Measurements from ENCODE around the gene UST.
A peak's percentile ranks its signal among the peaks of the same experiment; 100 is the strongest.

Gene UST, protein sequence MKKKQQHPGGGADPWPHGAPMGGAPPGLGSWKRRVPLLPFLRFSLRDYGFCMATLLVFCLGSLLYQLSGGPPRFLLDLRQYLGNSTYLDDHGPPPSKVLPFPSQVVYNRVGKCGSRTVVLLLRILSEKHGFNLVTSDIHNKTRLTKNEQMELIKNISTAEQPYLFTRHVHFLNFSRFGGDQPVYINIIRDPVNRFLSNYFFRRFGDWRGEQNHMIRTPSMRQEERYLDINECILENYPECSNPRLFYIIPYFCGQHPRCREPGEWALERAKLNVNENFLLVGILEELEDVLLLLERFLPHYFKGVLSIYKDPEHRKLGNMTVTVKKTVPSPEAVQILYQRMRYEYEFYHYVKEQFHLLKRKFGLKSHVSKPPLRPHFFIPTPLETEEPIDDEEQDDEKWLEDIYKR

GRCh38 chr6:148746363-148747144, at the start of gene UST:
TSS of gene UST (plus strand) at chr6:148747030. CDS start at chr6:148747431, 401 bp downstream.
- Mint-ChIP-seq H3K9me3 (no peaks in the 10 kb centered on the region), H3K36me3 (ENCODE audit: low read depth) (peaks cover 4% of the 10 kb centered on the region), H3K27me3 (ENCODE audit: low read depth, poor library complexity) (no peaks in the 10 kb centered on the region), H3K4me1 (peaks cover 55% of the 10 kb centered on the region), H3K27ac (peak within 1 kb of the TSS; percentile 94), H3K4me3 (peak within 1 kb of the TSS; percentile 95)
- TF ChIP-seq, protein P1, sequence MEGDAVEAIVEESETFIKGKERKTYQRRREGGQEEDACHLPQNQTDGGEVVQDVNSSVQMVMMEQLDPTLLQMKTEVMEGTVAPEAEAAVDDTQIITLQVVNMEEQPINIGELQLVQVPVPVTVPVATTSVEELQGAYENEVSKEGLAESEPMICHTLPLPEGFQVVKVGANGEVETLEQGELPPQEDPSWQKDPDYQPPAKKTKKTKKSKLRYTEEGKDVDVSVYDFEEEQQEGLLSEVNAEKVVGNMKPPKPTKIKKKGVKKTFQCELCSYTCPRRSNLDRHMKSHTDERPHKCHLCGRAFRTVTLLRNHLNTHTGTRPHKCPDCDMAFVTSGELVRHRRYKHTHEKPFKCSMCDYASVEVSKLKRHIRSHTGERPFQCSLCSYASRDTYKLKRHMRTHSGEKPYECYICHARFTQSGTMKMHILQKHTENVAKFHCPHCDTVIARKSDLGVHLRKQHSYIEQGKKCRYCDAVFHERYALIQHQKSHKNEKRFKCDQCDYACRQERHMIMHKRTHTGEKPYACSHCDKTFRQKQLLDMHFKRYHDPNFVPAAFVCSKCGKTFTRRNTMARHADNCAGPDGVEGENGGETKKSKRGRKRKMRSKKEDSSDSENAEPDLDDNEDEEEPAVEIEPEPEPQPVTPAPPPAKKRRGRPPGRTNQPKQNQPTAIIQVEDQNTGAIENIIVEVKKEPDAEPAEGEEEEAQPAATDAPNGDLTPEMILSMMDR (IDR thresholded peaks at IDR 0.05) = peak; percentile 17
- DNase-seq = peak; percentile 84

- Mint-ChIP-seq H3K27ac (no peak overlapping the region), H3K4me1 (peaks cover 21% of the 10 kb centered on the region), H3K4me3 (no peak overlapping the region), H3K36me3 (ENCODE audit: low read depth) (peaks cover 11% of the 10 kb centered on the region), H3K27me3 (ENCODE audit: low read depth, poor library complexity) (no peaks in the 10 kb centered on the region), H3K9me3 (peaks cover 35% of the 10 kb centered on the region)
- TF ChIP-seq, protein P1 (IDR thresholded peaks at IDR 0.05) = no peak
- no peak for DNase-seq
Measured at GRCh38 chr6:148697895-148698440, 48.9 kb upstream of the UST start.

- DNase-seq = no peak
- Mint-ChIP-seq H3K9me3 (peaks cover 37% of the 10 kb centered on the region), H3K27ac (no peak overlapping the region), H3K4me3 (no peak overlapping the region), H3K27me3 (ENCODE audit: low read depth, poor library complexity) (no peaks in the 10 kb centered on the region), H3K4me1 (peaks cover 18% of the 10 kb centered on the region), H3K36me3 (ENCODE audit: low read depth) (peaks cover 12% of the 10 kb centered on the region)
- TF ChIP-seq, protein P1 (IDR thresholded peaks at IDR 0.05) = no peak
Measured at GRCh38 chr6:148698671-148699180, 48.1 kb upstream of the UST start.

GRCh38 chr6:148700047-148700715, 46.6 kb upstream of the UST start:
- Mint-ChIP-seq H3K9me3 (peaks cover 33% of the 10 kb centered on the region), H3K4me3 (no peak overlapping the region), H3K36me3 (ENCODE audit: low read depth) (peaks cover 12% of the 10 kb centered on the region), H3K4me1 (peaks cover 13% of the 10 kb centered on the region), H3K27me3 (ENCODE audit: low read depth, poor library complexity) (no peaks in the 10 kb centered on the region), H3K27ac (no peak overlapping the region)
- TF ChIP-seq, protein P1 (IDR thresholded peaks at IDR 0.05) = no peak
- no peak for DNase-seq

- peak overlapping the region; percentile 41 for H3K27ac Mint-ChIP-seq
- TF ChIP-seq, protein P1 (IDR thresholded peaks at IDR 0.05) = no peak
- peaks cover 12% of the 10 kb centered on the region for H3K36me3 Mint-ChIP-seq (ENCODE audit: low read depth)
- H3K9me3 Mint-ChIP-seq = peaks cover 33% of the 10 kb centered on the region
- H3K27me3 Mint-ChIP-seq (ENCODE audit: low read depth, poor library complexity) = no peaks in the 10 kb centered on the region
- peak; percentile 14 for DNase-seq
- no peak overlapping the region for H3K4me3 Mint-ChIP-seq
- H3K4me1 Mint-ChIP-seq = peaks cover 15% of the 10 kb centered on the region
Measured at GRCh38 chr6:148700741-148701311, 46.0 kb upstream of the UST start.

All from nephron progenitor cell (in vitro differentiated cells).